Fibroblast of lung (primary cell): ENCODE results near the gene ADRB1.
A peak's percentile ranks its signal among the peaks of the same experiment; 100 is the strongest.

Source experiments
- CTCF ChIP-seq, 2 donors: IDR thresholded peaks in 1 of 2; conservative IDR thresholded peaks in 1 of 2; 1 replicate in 1 of 2; 2 replicates in 1 of 2; pipeline ENCODE4 v1.5.1; 2011 to 2012; ENCODE audit warnings: low read length in 2 of 2, control low read depth in 1 of 2, inconsistent platforms in 1 of 2, low read depth in 1 of 2, mild to moderate bottlenecking in 1 of 2
- EZH2 ChIP-seq: IDR thresholded peaks from 2 replicates; pipeline ENCODE4 v1.5.1; 2012; ENCODE audit warnings: low read length, control low read depth, mild to moderate bottlenecking; ENCODE audit errors: missing control alignments

GRCh38 chr10:114044247-114045135 lies 825 bp downstream of the ADRB1 start:
- no peak for TF ChIP-seq CTCF (conservative IDR thresholded peaks at IDR 0.05 in 1 of 2, IDR thresholded peaks at IDR 0.05 in 1 of 2; ENCODE audit: low read depth in 1 of 2, low read length in 2 of 2)
- TF ChIP-seq EZH2, result peak; percentile 96
